Suprapubic skin (tissue), 4 donors: Measurements from ENCODE around the gene ARSJ.

Experiments
- EP300 ChIP-seq: sonication (generic); formaldehyde crosslinking; IDR thresholded peaks from one replicate; pipeline ENCODE4 v1.6.1; 2017; ENCODE audit warnings: antibody characterized with exemption
- POLR2AphosphoS5 ChIP-seq, 3 donors: sonication (generic); formaldehyde crosslinking; IDR thresholded peaks; one replicate each; pipeline ENCODE4 v1.6.1; 2017; ENCODE audit warnings: antibody characterized with exemption in 3 of 3
- TF ChIP-seq, protein P1 (sequence below), 2 donors: fragments of 200-600 bp in 1 of 2; fragments of 450-650 bp in 1 of 2; sonication (generic) in 1 of 2; IDR thresholded peaks; one replicate each; pipeline ENCODE4 v1.5.1; 2016 to 2019; ENCODE audit warnings: antibody characterized with exemption in 2 of 2, mild to moderate bottlenecking in 1 of 2, moderate library complexity in 1 of 2

DNA sequence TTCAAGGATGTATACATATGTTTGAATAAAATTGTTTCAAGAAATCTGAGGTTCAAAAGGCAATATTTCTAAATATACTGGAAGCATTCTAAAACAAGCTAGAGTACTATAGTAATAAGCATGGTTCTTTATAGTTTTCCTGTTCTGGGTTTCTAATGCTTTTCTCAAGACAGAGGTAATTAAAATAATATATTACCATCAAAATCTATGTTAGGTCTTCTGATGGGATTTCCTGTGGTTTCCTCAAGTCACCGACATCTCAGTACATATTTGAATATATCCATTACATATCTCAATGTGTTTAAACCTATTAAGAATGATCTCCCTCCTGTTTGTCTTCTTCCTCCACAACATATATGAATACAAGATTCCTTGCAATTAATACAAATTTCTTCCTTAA is 25.6 kb downstream of the ARSJ start:
- TF ChIP-seq, protein P1, sequence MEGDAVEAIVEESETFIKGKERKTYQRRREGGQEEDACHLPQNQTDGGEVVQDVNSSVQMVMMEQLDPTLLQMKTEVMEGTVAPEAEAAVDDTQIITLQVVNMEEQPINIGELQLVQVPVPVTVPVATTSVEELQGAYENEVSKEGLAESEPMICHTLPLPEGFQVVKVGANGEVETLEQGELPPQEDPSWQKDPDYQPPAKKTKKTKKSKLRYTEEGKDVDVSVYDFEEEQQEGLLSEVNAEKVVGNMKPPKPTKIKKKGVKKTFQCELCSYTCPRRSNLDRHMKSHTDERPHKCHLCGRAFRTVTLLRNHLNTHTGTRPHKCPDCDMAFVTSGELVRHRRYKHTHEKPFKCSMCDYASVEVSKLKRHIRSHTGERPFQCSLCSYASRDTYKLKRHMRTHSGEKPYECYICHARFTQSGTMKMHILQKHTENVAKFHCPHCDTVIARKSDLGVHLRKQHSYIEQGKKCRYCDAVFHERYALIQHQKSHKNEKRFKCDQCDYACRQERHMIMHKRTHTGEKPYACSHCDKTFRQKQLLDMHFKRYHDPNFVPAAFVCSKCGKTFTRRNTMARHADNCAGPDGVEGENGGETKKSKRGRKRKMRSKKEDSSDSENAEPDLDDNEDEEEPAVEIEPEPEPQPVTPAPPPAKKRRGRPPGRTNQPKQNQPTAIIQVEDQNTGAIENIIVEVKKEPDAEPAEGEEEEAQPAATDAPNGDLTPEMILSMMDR (IDR thresholded peaks at IDR 0.05) = no peak
- TF ChIP-seq POLR2AphosphoS5 (IDR thresholded peaks at IDR 0.05) (no peak), EP300 (no peak)
